Epithelial cell of proximal tubule (primary cell): ENCODE measurements around the gene CCDC28B. TPM values are rescaled to one million over a fixed set of nuclear protein-coding genes. Genes with fewer than 3 reads are reported as not detected.

Source experiments
- DNase-seq: peaks from one replicate; pipeline ENCODE4 v3.0.0-alpha.2; 2011; ENCODE audit warnings: low read depth
- H3K4me3 ChIP-seq: 2 replicates; pipeline ENCODE4 v1.5.1; 2011; ENCODE audit warnings: low read depth, mild to moderate bottlenecking, low read length
- total RNA-seq: library from RNA; depleted of rRNA; stranded (reverse); fragments of >200 nt; gene quantifications from 2 replicates; pipeline ENCODE4 v1.2.3, GENCODE V29; 2015
- TF ChIP-seq, protein P1 (sequence below): conservative IDR thresholded peaks from 2 replicates; pipeline ENCODE4 v1.5.1; 2012; ENCODE audit warnings: low read depth, mild to moderate bottlenecking, low read length

The CCDC28B gene
- total RNA-seq, 1 donor from 2014 or later = 14.1 TPM

DNA sequence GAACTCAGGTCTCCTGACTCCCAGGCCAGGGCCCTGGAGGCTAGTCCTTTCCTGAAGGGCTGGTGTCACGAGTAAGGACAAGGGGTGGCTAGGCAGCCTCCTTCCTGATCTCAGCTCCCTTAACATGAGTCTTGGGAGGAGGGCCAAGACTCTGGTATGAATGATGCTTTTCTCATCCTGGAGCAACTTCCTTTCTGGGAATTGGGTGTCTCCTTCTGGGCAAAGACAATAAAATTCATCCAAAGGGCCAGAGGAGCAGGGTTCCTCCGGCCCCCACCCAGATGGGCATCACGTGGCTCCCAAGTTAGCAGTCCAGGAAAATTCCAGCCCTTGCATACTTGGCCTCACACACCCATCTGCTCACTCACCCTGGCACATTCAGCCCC lies 46.5 kb downstream of the CCDC28B start, which contains the start of gene FAM167B:
Gene FAM167B, plus strand, starts transcription at position 335 of the 386 bp plus-strand sequence. CDS start 200 bp downstream, outside the sequence.
- DNase-seq = no peak
- TF ChIP-seq, protein P1, sequence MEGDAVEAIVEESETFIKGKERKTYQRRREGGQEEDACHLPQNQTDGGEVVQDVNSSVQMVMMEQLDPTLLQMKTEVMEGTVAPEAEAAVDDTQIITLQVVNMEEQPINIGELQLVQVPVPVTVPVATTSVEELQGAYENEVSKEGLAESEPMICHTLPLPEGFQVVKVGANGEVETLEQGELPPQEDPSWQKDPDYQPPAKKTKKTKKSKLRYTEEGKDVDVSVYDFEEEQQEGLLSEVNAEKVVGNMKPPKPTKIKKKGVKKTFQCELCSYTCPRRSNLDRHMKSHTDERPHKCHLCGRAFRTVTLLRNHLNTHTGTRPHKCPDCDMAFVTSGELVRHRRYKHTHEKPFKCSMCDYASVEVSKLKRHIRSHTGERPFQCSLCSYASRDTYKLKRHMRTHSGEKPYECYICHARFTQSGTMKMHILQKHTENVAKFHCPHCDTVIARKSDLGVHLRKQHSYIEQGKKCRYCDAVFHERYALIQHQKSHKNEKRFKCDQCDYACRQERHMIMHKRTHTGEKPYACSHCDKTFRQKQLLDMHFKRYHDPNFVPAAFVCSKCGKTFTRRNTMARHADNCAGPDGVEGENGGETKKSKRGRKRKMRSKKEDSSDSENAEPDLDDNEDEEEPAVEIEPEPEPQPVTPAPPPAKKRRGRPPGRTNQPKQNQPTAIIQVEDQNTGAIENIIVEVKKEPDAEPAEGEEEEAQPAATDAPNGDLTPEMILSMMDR = no peak

DNA sequence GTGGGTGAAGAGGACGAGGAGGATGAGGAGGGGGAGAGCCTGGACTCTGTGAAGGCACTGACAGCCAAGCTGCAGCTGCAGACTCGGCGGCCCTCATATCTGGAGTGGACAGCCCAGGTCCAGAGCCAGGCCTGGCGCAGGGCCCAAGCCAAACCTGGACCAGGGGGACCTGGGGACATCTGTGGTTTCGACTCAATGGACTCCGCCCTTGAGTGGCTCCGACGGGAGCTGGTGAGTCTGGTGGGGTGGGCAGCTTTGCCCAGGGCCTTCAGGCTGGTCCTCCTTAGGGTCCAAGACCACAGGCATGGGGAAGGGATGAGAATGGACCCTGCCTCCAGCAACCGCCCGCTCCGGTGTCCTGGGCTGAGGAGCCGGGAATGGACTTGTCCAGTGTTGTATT lies 47.1 kb downstream of the CCDC28B start:
- TF ChIP-seq, protein P1 = no peak
- no peak for DNase-seq
- no peak overlapping the region for H3K4me3 ChIP-seq

More for the DNA sequence above, 46.5 kb downstream of the CCDC28B start, which contains the start of gene FAM167B:
- no peak within 1 kb of the TSS for H3K4me3 ChIP-seq

DNA sequence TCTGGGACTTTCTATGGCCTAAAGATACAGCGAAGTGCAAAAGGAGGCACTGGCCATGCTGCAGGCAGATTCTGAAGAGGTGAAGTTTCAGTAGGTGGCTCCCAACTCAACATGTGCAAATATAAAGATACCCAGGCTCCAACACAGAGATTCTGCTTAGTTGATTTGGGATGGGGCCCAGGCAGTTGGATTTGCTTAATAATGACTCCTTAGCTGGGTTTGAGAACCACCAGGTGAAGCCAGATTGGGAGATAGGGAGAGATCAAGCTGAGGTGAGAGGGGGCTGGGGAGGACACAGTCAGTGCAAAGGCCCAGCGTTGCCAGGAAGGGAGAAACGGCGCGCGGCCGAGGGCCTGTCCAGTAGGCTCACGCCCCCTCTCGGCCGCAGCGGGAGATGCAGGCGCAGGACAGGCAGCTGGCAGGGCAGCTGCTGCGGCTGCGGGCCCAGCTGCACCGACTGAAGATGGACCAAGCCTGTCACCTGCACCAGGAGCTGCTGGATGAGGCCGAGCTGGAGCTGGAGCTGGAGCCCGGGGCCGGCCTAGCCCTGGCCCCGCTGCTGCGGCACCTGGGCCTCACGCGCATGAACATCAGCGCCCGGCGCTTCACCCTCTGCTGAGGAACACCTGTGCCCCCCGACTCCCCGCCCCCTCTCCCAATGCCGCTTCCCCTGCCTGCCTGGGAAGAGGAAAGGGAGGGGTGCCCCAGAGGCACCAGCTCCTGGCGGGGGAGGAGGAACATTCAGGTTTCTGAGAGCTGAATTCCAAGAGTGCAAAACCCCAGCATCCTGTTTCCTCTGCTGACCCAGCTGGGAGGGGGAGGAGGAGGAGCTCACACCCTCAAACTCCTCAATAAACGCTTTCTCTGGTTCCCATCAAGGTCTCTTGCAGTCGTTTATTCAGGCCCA lies 47.8 kb downstream of the CCDC28B start:
- no peak for DNase-seq
- H3K4me3 ChIP-seq = no peak overlapping the region
- TF ChIP-seq, protein P1 = peak; percentile 78

DNA sequence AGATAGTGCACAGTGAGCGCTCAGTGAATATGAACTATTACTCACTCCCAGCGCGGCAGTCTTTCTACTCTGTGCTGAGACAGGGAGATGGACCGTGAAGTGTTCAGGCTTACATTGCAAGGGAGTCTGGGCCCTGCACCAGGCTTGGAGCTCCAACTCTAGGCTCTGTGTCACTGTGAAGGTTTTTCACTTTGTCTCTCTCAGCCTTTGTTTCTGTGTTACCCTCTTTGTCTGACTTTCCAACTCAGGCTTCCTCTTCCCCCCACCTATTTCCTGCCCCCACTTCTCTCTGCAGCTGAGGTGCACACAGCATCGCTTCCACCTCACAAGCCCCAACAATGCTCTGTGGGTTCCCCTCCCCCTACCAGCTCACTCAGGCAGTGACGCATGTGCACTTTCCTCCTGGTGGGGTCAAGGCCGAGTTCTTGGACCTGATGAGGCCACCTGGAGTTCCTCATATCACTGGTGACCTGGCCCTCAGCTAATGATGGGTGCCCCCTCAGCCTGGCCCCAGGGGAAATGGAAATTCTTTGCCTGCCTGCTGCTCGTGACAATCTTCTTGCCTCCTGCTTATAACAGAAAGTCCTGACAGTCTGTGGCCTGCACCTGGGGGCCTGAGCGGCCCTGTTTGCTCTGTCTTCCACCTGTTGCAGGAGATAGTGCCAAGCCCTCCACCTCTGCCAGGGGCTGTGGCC lies 49.6 kb downstream of the CCDC28B start:
- no peak for DNase-seq
- H3K4me3 ChIP-seq = no peak overlapping the region
- TF ChIP-seq, protein P1 = no peak

DNA sequence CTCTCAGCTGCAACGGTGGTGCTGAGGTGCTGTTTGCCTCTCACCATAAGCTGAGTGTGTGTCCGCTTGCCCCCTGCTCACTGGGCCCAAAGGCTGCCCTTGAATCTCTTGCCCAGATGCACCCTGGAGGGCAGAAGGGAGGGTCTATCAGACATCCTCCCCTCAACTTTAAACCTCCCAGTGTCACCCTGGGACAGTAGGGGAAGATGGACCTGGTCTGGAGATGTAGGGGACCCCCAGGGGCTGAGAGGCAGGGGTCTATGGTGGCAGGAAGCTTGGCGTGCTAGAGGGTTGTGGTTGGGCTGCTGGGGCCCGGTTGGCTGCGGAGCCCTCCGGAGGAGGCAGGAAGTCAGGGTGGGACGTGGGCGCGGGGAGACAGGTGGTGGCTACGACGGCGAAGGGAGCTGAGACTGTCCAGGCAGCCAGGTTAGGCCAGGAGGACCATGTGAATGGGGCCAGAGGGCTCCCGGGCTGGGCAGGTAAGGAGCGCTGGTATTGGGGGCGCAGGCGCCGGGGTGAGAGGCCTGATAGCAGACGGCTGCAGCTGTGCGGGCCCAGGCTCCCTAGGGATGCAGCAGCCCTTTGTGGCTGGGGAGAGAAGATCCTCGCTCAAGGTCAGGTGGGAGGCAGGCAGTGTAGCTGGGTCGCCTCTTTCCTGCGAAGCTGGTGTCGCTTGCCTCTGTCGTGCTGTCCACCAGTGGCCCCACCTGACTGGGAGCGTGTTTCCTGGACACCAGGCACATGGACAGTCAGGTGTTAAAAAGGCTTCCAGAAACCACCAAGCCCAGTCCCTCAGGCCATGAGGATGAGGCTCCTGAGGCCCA lies 50.7 kb downstream of the CCDC28B start, which contains the start of gene LCK:
Gene LCK, plus strand, starts transcription at position 373 of the 824 bp plus-strand sequence. CDS start 23,065 bp downstream, outside the sequence.
- TF ChIP-seq, protein P1 = no peak
- H3K4me3 ChIP-seq = no peak within 1 kb of the TSS
- no peak for DNase-seq

Other genes starting within 250 kb of the CCDC28B start
- gene KHDRBS1, start 186.7 kb upstream of the CCDC28B start, total RNA-seq = 69.6 and 139 TPM in 2 replicates
- 1.2 and 5.2 TPM in 2 replicates for gene TMEM39B, start 127.7 kb upstream of the CCDC28B start, total RNA-seq
- 39.9 and 48.0 TPM in 2 replicates for gene KPNA6, start 92.5 kb upstream of the CCDC28B start, total RNA-seq
- 32.9 and 62.7 TPM in 2 replicates for gene TXLNA, start 20.9 kb upstream of the CCDC28B start, total RNA-seq
- gene IQCC, start 5.1 kb downstream of the CCDC28B start, total RNA-seq = 3.5 and 4.6 TPM in 2 replicates
- gene DCDC2B, start 8.5 kb downstream of the CCDC28B start, total RNA-seq = not detected in 2 replicates
- gene TMEM234, start 21.8 kb downstream of the CCDC28B start, total RNA-seq = 12.2 and 14.4 TPM in 2 replicates
- 338 and 472 TPM in 2 replicates for gene EIF3I, start 21.8 kb downstream of the CCDC28B start, total RNA-seq
- gene FAM167B, start 46.6 kb downstream of the CCDC28B start, total RNA-seq = 0.35 TPM in 1 of 2 replicates, not detected in the other
- 8.2 and 10.3 TPM in 2 replicates for gene LCK, start 50.7 kb downstream of the CCDC28B start, total RNA-seq
- 117 and 127 TPM in 2 replicates for gene HDAC1, start 91.5 kb downstream of the CCDC28B start, total RNA-seq
- 190 and 199 TPM in 2 replicates for gene MARCKSL1, start 135.6 kb downstream of the CCDC28B start, total RNA-seq
- gene FAM229A, start 161.9 kb downstream of the CCDC28B start, total RNA-seq = 1.7 and 11.7 TPM in 2 replicates
- gene TSSK3, start 161.9 kb downstream of the CCDC28B start, total RNA-seq = 0.58 TPM in 1 of 2 replicates, not detected in the other
- 56.7 and 61.1 TPM in 2 replicates for gene BSDC1, start 193.8 kb downstream of the CCDC28B start, total RNA-seq